Upper lobe of right lung (tissue), 1 donor: ENCODE data around the gene CLTCL1. TPM values are rescaled to one million over a fixed set of nuclear protein-coding genes. Genes with fewer than 3 reads are reported as not detected.
"Not testable (repeated sequence)": the region's sequence is repeated elsewhere in the genome, so short reads cannot be mapped to it uniquely, and the experiment has no call there.

Source experiments
- ATAC-seq: fragments of 200-7000 bp; cut with Tn5 transposase; one replicate; pipeline ENCODE4 v1.9.1; 2020; ENCODE audit warnings: mild to moderate bottlenecking, moderate library complexity
- DNase-seq: peaks from one replicate; pipeline ENCODE4 v3.0.0-alpha.2; 2020
- H3K27ac ChIP-seq: fragments of 200-600 bp; one replicate; pipeline ENCODE4 v1.8.0; 2022
- H3K27me3 ChIP-seq: fragments of 200-600 bp; one replicate; pipeline ENCODE4 v1.8.0; 2022; ENCODE audit warnings: mild to moderate bottlenecking
- H3K36me3 ChIP-seq: fragments of 200-600 bp; one replicate; pipeline ENCODE4 v1.8.0; 2022
- H3K4me1 ChIP-seq: fragments of 200-600 bp; one replicate; pipeline ENCODE4 v1.8.0; 2022
- H3K4me3 ChIP-seq: fragments of 200-600 bp; one replicate; pipeline ENCODE4 v1.8.0; 2022; ENCODE audit warnings: mild to moderate bottlenecking
- H3K9me3 ChIP-seq: fragments of 200-600 bp; one replicate; pipeline ENCODE4 v1.8.0; 2022
- intact Hi-C: fragments of 100-400 bp; cut with DNase I; formaldehyde crosslinking; loops from one replicate; pipeline ENCODE4 v1.11.0; 2022
- total RNA-seq: library from RNA; stranded (reverse); fragmentation: NEBNext Ultra II Directional; extraction: Animal tissue kit (Norgen Biotek cat#: 25700); gene quantifications from one replicate; pipeline ENCODE4 v1.2.1, GENCODE V29; 2021
- TF ChIP-seq, protein P1 (sequence below): fragments of 200-600 bp; IDR thresholded peaks from one replicate; pipeline ENCODE4 v1.8.0; 2022; ENCODE audit warnings: antibody characterized with exemption
- donor health status: DM: no; HTN: yes; CAD: no; lungs with severe emphysema.

Gene CLTCL1
- total RNA-seq, 1 donor from 2014 or later: 4.3 TPM

DNA sequence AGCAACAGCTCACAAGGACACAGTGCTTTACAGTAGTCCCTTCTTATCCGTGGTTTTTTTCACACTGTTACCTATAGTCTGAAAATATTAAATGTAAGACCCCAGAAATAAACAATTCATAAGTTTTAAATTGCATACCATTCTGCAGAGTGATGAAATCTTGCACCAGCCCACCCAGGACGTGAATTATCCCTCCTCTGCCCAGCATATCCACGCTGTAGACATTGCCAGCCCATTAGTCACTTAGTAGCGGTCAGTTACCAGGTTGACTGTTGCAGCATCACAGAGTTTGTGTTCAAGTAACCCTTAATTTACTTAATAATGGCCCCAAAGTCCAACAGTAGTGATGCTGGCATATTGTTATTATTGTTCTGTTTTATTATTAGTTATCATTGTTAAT, 3.6 kb downstream of the CLTCL1 start:
- H3K4me1 ChIP-seq: peaks cover 14% of the 10 kb centered on the region
- TF ChIP-seq, protein P1, sequence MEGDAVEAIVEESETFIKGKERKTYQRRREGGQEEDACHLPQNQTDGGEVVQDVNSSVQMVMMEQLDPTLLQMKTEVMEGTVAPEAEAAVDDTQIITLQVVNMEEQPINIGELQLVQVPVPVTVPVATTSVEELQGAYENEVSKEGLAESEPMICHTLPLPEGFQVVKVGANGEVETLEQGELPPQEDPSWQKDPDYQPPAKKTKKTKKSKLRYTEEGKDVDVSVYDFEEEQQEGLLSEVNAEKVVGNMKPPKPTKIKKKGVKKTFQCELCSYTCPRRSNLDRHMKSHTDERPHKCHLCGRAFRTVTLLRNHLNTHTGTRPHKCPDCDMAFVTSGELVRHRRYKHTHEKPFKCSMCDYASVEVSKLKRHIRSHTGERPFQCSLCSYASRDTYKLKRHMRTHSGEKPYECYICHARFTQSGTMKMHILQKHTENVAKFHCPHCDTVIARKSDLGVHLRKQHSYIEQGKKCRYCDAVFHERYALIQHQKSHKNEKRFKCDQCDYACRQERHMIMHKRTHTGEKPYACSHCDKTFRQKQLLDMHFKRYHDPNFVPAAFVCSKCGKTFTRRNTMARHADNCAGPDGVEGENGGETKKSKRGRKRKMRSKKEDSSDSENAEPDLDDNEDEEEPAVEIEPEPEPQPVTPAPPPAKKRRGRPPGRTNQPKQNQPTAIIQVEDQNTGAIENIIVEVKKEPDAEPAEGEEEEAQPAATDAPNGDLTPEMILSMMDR: no peak
- ATAC-seq (no peak), DNase-seq (no peak)
- H3K27me3 ChIP-seq: no peaks in the 10 kb centered on the region
- no peaks in the 10 kb centered on the region for H3K9me3 ChIP-seq
- intact Hi-C loops: no loop called here
- H3K4me3 ChIP-seq: no peak overlapping the region
- no peaks in the 10 kb centered on the region for H3K36me3 ChIP-seq
- no peak overlapping the region for H3K27ac ChIP-seq

DNA sequence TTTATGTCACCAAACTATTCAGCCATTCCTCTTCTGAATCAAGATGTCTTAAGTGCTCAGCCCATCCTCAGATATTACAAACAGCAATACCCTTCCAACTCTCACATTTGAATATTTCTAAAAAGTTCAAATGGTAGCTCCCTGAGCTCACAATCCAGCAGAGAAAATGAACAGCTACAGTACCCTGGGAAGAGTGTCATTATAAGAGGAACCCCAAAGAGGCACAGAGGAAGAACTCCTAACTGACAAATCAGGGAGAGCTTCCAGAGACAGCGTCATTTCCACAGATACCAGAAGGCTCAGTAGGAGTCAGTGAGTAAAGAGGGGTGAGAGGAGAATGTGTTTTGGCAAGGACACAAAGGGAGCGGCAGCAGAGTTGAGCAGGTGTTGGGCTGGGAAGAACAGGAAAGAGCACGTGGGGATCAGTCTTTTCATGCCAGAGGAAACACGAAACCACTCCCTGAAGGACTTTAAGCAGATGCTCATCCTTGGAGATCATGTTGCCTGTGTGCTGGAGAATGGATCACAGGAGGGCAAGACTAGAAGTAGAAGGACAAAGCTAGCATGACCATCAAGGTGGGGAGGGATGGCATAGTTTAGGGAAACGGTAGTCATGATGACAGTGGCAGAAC, 4.3 kb downstream of the CLTCL1 start:
- H3K27me3 ChIP-seq: no peaks in the 10 kb centered on the region
- DNase-seq: no peak
- no peak for ATAC-seq
- no peak overlapping the region for H3K4me3 ChIP-seq
- no peaks in the 10 kb centered on the region for H3K9me3 ChIP-seq
- TF ChIP-seq, protein P1: no peak
- no peaks in the 10 kb centered on the region for H3K36me3 ChIP-seq
- peaks cover 8% of the 10 kb centered on the region for H3K4me1 ChIP-seq
- intact Hi-C loops: no loop called here
- H3K27ac ChIP-seq: no peak overlapping the region

DNA sequence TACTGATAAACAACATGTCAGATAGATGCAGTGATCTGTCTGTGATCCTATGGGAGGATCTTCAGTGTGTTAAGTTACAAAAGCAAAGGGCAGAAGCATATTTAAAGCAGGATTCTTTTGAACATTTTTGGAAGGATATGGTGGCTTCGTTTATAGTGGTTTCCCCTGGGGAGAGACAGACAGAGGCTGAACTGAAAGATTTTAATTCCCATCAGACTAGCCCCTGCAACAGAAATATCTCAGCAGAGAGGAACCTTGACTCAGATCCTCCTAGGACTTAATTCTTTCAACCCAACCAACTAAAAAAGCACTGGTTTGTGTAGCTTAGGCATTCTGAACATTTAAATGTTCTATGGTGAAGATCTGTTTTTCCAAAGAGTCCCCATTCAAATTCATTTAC, 5.7 kb downstream of the CLTCL1 start:
- intact Hi-C loops: no loop called here
- TF ChIP-seq, protein P1: no peak

DNA sequence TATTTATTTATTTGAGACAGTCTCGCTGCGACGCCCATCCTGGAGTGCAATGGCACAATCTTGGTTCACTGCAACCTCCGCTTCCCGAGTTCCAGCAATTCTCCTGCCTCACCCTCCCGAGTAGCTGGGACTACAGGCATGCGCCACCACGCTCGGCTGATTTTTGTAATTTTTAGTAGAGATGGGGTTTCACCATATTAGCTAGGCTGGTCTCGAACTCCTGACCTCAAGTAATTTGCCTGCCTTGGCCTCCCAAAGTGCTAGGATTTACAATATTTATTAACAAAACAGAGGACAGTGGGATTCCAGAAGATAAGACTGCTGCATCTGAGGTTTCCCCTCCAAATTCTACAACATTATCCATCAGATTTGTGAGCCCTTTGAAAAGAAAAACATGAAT, 12.4 kb downstream of the CLTCL1 start:
- H3K27me3 ChIP-seq, H3K4me1 ChIP-seq, H3K27ac ChIP-seq, H3K9me3 ChIP-seq, DNase-seq, ATAC-seq, intact Hi-C loops, H3K36me3 ChIP-seq, H3K4me3 ChIP-seq: not testable (repeated sequence)

More for the DNA sequence above, 5.7 kb downstream of the CLTCL1 start:
- H3K27me3 ChIP-seq: no peaks in the 10 kb centered on the region
- no peaks in the 10 kb centered on the region for H3K36me3 ChIP-seq
- H3K27ac ChIP-seq: no peak overlapping the region
- DNase-seq: no peak
- H3K9me3 ChIP-seq: no peaks in the 10 kb centered on the region
- no peak overlapping the region for H3K4me3 ChIP-seq
- ATAC-seq: no peak
- H3K4me1 ChIP-seq: peaks cover 5% of the 10 kb centered on the region

DNA sequence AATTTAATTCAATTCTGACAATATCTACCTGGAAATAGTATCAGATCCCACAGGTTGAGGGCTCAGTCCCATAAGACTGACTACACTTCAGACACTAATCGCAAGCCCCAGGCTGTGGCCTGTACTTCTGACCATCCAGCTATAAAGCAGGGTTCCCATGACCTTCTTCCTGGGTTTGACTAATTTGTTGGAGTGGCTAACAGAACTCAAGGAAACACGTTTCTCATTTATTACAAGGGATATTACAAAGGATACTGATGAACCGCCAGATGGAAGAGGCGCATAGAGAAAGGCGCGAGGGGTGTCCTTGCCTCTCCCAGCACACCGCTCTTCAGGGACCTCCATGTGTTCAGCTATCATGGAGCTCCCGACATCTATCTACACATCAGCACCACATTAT, 13.7 kb downstream of the CLTCL1 start:
- intact Hi-C loops: no loop called here
- TF ChIP-seq, protein P1: no peak

DNA sequence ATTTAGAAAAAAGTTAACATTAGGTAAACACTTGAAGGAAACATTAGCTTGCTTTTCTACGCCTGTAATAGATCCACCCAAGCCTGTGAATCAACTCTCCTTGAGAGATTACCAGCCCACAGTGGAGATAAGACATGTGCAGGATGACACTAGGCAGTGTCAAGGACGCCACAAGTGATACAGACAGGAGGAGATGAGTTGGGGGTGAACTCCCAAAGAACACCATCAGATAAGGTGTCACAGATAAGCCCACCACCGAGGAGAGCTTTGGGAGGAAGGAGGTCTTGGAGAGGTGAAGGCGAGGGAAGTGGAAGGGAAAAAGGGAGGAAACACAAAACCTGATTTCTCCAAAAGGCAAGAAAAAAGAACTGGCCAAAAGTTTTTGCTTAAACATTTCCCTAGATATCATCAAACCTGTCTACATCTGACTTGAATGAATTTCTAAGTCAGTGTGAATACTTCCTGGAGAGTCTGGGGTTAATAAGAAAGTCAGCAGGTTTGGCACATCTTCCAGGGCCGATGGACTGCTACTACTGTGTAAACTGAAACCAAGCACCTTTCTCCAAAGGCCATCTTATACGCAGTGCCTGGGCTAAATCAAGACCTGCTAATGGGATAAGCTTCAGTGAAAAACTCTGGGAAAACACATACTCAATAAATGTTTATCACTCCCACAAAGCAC, 15.5 kb downstream of the CLTCL1 start:
- DNase-seq: no peak
- Histone ChIP-seq H3K27ac (no peak overlapping the region), H3K36me3 (no peaks in the 10 kb centered on the region), H3K4me1 (no peaks in the 10 kb centered on the region), H3K9me3 (no peaks in the 10 kb centered on the region), H3K27me3 (no peaks in the 10 kb centered on the region), H3K4me3 (no peak overlapping the region)
- intact Hi-C loops: no loop called here
- ATAC-seq: no peak
- TF ChIP-seq, protein P1: no peak

More for the DNA sequence above, 13.7 kb downstream of the CLTCL1 start:
- Histone ChIP-seq H3K9me3 (no peaks in the 10 kb centered on the region), H3K27me3 (no peaks in the 10 kb centered on the region), H3K4me1 (no peaks in the 10 kb centered on the region), H3K27ac (no peak overlapping the region), H3K4me3 (no peak overlapping the region), H3K36me3 (no peaks in the 10 kb centered on the region)
- ATAC-seq (no peak), DNase-seq (no peak)
